Stimulated activated naive CD4-positive, alpha-beta T cell (primary cell): ENCODE data around the gene PPP2R2D.

ENCODE experiments used
- DNase-seq, 6 experiments: peaks; one replicate each; lab custom pipeline; 2025; lab: John Stamatoyannopoulos, UW

PPP2R2D gene

GRCh38 chr10:131929122-131929845 is 28.5 kb downstream of the PPP2R2D start:
- no peak for DNase-seq

DNA sequence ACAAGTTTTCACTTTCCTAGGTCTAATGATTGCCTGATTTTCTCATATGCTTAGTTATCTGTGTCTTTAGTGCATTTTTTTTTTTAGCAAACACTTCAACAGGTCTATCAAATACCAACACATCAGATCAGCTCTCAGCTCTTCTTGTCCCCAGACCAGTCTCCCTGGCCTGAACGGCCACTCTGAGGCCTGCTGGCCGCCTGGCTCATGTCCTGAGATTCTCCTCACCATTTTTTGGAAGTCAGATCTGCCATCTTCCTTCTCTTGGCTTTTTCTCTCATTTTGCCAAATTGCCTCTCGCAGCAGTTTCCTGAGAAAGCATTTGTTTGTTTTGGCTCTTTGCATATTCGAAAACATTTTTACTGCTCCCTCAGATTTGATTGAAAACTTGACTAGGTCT is 29.3 kb downstream of the PPP2R2D start:
- DNase-seq, result no peak

DNA sequence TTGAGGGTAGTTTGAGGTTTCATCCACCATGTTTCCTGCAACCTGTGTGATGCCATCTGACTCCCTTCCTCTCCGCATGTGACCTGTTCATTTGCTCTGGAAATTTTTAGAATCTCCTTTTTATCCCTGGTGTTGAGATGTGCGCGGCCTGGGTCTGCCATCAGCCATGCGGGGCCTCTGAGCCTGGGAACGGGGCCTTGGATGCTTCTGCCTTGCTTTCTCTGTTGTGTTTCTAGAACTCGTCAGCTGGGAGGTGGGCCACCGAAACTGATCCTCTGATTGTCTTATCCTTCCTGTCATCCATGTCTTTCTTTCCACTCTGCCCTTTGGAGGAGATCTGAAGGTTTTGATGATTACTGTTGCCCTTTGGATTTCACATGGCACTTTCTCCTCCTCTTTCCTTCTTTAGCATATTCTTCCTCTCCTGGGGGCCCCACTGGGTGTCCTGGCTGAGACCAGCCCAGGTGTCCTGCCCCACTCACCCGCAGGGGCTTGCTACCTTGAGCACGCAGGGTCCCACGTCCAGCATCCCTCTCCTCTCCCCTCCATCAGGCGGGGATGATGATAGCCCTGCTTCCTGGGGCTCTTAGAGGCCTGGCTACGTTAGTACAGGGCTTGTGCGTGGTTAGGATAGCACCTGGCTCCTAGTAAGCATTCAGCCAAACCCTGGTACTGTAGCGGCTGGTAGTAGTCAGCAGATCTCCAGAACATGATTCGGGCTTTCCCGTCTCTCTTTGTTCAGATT is 29.9 kb downstream of the PPP2R2D start:
- no peak for DNase-seq

DNA sequence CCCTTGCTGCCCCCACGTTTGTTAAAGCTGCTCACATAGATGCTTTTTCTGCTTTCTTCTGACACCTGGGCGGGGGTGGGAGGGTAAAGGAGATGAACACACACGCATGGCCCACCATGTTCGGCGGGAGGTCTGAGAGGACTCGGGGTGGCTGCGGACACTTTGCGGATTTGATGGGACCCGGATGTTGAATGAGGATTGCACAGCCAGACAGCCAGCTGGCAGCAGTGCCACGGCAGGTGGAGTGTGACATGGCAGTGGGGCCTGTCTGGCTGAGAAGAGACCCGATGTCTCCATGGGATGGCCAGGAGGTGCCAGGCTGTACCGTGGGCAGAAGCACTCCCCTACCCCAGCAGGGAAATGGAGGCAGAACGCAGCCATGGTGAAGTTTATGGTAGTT is 31.2 kb downstream of the PPP2R2D start:
- no peak for DNase-seq

GRCh38 chr10:131933016-131933695 is 32.3 kb downstream of the PPP2R2D start:
- no peak for DNase-seq

- no peak for DNase-seq
These were observed 32.9 kb downstream of the PPP2R2D start for GRCh38 chr10:131933696-131934086.

DNA sequence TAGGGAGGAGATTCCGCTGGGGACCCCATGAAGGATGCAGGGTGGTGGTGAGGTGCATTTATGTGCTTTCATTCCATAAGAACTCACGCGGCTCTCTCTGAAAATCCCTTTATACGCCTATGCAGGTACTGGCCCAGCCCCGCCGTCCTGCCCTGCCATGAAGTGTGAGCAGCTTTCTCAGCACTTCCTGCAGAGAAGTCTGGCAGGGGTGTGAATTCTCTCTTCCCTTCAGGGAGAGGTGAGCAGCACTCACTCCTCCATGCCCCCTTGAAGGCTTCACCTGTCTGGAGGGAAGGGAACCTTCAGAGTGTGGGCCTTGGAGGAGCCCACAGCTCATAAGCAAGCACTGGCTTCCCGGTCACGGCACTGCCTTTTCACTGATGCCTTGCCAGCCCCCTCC is 34.0 kb downstream of the PPP2R2D start:
- no peak for DNase-seq

DNA sequence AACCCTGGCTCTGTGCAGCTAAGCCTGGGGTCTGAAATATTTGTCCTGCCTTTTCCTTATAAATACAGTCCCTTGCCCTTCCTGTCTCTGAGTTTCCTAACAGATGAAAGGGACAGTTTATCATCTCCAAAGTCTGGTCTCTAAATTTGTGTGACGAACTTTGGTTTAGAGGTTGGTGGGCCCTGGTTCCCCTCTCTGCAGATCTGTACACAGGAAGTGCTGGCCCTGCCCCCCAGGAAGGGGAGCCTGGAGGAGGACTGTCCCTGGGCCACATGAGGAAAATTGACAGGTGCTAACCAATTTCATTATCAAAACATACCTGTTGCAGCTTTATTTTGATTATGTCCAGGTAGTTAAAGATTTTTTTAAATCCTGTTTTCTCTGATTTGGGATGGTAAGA is 34.5 kb downstream of the PPP2R2D start:
- DNase-seq, result no peak

DNA sequence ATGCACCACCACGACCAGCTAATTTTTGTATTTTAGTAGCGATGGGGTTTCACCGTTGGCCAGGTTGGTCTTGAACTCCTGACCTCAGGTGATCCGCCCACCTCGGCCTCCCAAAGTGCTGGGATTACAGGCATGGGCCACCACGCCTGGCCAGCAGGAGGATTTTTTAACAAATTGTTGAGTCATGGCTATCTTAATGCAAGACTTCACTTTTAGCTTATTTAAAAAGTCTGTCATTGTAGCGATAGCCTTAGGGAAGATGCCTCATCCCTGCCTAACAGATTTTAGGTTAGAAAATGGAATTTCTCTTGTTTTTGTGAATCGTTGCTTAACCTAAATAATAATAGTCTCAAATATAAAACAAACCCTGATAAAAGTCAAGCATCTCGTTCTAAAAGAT is 35.5 kb downstream of the PPP2R2D start:
- DNase-seq, result no peak

DNA sequence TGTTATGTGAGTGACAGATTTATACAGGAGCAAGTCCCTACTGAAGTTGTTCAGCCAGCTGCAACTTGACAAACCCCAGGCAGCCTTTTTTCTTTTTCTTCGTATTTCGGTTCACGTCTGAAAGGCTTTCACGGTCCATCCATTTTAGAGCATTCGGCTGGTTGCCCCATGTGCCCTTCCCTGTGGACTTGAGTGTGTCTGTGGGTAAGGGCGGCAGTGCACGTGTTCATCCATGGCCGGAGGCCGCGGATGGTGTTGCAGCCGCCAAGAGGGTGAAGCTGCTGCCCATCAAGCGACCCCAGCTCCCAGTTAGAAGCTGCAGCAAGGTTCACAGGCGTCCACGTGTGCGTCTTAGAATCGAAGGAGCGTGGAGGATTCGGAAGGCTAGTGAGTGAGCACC is 35.9 kb downstream of the PPP2R2D start:
- no peak for DNase-seq

DNA sequence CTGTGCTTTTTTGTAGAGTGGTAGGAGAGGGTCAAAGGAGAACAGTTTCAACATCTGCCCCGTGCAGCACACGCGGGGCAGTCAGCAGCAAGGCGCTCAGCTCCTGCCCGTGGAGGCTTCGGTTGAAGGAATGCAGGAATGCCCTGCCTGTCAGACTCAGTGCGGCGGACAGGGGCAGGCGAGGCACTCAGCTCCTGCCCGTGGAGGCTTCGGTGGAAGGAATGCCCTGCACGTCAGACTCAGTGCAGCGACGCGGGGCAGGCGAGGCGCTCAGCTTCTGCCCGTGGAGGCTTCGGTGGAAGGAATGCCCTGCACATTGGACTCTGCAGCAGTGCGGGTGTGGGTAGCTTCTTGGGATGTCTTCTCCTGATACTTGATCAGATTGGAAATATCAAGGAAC is 37.0 kb downstream of the PPP2R2D start:
- no peak for DNase-seq

- DNase-seq, result no peak
These were observed 37.9 kb downstream of the PPP2R2D start for GRCh38 chr10:131938681-131939080.

GRCh38 chr10:131942455-131942854 is 41.6 kb downstream of the PPP2R2D start:
- no peak for DNase-seq

GRCh38 chr10:131943021-131943814 is 42.4 kb downstream of the PPP2R2D start:
- peak in 3 of 6 experiments; percentile 8 to 17 (median 8) for DNase-seq

GRCh38 chr10:131944412-131944811 is 43.6 kb downstream of the PPP2R2D start:
- DNase-seq, result no peak

GRCh38 chr10:131944976-131945695 is 44.3 kb downstream of the PPP2R2D start:
- no peak for DNase-seq

DNA sequence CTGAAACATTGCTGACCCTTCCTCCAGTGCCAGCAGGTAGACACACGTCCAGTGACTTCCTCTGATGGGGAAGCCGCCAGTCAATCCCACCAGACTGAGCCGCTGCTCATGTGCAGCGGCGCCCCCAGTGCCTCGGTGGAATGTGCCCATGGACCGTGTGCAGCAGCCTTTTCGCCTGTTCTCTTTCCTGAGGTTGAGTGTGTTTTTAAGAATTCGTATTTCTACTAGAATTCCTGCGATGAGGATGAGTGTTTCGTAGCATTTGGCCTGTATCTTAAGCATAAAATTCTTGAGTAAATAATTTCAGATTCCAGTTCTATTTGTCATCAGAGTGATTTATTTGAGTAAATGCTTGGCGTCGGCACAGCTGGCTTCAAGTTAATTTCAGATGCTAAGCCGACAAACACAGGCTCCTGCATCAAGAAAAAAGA is 45.5 kb downstream of the PPP2R2D start:
- DNase-seq, result no peak

- DNase-seq, result no peak
These were observed 46.1 kb downstream of the PPP2R2D start for GRCh38 chr10:131946880-131947279.

DNA sequence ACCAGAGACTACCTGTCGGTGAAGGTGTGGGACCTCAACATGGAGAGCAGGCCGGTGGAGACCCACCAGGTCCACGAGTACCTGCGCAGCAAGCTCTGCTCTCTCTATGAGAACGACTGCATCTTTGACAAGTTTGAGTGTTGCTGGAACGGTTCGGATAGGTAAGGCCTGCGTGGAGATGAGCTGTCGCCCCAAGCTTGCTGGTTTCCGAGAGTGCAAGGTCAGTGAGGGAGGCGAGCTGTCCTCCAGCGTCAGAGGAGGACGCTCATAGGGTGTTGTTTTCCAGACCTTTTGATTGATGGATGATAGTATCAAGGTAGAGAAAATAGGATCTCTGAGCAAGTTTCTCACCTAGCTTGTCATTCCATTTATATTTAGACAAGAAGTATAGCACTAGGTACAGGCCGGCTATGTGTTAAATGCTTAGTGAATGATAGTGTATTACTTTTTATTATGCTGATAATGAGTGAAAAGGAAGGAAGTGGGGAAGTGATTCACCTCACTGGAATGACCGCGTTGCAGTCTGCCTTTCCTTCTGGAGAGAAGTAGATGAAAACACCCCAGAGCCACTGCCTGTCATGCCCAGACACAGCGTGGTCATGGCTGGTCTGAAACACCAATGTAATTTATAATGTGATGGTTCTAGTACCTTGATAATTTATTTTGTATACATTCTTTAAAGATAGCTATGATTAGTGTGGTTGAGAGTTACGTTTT is 47.0 kb downstream of the PPP2R2D start:
- DNase-seq, result no peak

- DNase-seq, result no peak
These were observed 47.7 kb downstream of the PPP2R2D start for GRCh38 chr10:131948501-131948900.
